COLO829 (cell line): ENCODE data around the gene GCDH.
"Not testable (repeated sequence)": the region's sequence is repeated elsewhere in the genome, so short reads cannot be mapped to it uniquely, and the experiment has no call there.

ENCODE experiments used
- DNase-seq: peaks from one replicate; pipeline ENCODE4 v3.0.0; 2012; ENCODE audit warnings: low spot score

The GCDH gene

DNA sequence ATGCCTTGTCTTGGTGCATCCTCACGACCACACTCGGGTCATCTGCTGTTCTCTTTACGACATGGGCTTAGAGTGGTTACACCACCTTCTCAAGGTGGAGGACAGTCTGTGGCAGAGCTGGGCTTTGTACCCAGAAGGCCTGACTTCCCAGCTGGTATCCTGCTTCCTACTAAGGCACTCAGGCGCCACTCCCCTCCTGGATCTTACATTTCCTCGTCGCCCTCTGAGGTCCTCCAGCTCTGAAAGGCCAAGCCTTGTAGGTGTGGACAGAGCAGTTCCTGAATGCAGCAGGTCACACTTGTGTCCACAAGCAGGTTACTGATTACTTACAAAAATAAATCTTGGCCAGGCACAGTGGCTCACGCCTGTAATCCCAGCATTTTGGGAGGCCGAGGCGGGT, 16.2 kb downstream of the GCDH start:
- no peak for DNase-seq

DNA sequence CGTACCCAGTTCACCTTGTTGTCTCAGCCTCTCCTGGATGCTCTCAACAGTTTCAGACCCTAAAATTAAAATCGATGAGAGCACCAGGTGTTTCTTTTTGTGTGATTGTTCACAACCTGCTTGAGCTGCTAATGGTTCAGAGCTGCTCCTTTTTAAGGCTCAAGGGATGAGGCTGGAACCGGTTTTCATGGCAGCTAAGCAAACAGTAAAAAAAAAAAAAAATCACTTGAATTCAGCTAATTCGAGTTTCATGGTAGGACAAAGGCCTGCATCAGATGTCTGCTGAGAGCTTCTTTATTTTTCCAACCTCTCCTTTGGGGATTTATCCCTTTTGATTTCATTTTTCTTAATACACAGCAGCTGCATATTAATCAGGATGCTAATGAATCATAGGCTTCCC, 21.6 kb downstream of the GCDH start:
- DNase-seq, result no peak

DNA sequence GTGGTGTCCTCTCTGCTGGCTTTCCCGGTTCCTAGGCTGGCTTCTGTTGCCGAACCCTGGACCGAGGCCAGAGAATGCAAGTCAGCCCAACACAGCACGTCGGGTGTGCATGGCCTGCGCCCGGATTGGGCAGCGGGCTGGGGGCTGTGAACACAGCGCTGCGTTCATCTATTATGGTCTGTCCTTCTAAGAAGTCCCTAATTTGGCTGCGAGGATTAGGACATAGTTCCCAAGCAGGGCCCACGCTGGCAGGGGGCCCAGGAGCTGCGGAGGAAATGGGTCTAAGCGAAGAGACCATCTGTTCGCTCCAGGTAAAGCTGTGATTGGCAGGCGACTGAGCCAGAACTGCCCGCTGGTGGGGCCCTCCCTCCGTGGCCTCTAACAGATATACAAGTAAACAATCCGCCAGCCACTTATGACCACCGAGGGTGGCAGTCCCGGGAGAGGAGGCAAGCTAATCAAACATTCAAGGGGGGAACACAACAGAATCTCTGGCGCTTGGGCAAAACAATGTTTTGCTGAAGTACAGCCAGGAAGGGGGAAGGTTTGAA, 22.1 kb downstream of the GCDH start:
- DNase-seq, result no peak

DNA sequence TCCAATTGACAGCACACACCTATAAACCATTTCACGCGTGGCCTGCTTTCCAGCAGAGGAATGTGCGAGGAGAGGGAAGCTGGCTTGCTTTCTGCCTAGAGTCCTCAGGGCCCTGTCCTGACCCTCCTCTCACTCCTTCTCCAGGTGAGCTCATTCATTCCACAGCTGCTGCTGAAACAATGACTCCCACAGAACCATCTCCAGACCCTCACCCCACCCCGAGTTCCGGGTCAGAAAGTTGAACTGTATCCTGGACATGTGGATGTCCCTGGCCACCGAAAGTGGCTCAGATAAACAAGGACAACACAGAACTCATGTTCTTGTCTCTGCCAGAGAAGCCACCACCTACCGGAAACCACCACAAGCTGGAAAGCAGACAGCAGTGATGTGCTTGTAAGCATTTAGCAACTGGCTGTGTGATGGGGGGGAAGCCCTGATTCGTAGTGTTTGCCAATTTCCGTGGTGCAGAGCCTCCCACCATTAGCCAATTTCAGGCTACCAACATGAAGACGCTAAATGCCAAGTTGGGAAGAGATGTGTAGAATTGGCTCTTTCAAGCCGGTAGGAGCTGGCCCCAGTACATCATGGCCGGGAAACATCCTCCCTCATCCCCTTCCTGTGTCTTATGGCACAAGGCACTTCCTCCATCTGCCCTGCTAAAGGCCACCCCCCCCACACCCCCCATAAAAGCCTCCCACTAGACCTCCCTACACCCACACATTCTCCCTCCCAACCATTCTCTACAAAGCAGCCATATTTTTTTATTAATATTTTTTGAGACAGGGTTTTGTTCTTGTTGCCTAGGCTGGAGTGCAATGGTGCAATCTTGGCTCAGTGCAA, 23.1 kb downstream of the GCDH start:
- DNase-seq, result no peak

DNA sequence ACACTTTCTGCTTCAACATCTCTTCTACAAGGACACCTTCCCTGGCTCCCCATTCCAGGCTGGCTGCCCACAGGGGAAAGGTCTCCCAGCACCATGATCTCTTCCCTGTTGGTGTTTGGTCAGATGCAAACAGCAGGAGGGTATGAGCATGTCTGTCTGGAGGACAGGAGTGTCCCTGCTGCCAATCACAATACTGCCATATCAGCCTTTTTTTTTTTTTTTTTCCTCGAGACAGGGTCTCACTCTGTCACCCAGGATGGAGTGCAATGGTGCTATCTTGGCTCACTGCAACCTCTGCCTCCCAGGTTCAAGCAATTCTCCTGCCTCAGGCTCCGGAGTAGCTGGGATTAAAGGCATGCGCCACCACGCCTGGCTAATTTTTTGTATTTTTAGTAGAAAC, 24.9 kb downstream of the GCDH start:
- DNase-seq, result not testable (repeated sequence)

DNA sequence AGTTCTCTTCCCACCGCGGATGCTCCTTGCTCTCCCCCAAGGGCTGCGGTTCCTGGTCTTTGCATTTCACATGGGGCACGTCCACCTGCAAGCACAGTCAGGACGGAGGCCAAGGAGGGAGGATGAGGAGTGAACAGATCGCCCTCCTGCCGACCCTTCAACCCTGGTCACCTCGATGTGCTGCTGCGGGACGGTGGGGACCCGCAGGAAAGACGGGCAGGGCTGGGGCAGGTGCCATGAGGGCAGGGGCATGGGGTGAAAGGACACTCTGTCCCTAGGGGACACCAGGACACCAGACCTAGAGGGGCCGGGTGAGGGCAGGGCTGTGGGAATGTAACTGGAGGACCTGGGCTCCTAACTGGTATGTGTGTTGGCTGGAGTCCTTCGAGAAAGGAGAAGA, 27.3 kb downstream of the GCDH start:
- DNase-seq, result no peak

DNA sequence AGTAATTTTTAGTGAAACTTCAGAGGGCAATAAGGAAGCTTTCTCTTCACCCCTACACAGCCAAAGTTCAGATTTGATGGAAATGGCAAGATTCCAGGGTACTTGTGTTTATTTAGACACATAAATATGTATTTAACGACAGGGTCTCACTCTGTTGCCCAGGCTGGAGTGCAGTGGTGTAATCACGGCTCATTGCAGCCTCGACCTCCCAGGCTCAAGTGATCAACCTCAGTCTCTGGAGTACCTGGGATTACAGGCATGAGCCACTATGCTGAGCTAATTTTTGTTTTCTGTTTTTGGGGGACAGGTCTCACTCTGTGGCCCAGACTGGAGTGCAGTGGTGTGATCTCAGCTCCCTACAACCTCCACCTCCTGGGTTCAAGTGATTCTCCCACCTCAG, 30.1 kb downstream of the GCDH start:
- no peak for DNase-seq

DNA sequence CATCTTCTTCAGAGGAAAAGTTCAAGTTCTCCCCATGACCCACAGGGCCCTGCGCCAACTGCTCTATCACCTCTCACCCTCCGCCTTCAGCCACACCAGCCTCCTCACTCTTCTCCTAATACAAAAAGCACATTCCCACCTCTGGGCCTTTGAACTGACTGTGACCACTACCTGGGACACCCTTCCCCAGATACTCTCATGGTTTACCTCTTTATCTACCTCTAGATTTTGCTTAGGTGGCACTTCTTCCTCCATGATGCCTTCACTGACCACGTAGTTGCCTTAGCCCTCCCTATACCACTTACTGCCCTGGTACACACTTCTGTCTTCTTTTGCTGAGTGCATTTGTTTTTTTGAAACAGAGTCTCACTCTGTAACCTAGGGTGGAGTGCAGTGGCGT, 32.0 kb downstream of the GCDH start:
- DNase-seq, result no peak

DNA sequence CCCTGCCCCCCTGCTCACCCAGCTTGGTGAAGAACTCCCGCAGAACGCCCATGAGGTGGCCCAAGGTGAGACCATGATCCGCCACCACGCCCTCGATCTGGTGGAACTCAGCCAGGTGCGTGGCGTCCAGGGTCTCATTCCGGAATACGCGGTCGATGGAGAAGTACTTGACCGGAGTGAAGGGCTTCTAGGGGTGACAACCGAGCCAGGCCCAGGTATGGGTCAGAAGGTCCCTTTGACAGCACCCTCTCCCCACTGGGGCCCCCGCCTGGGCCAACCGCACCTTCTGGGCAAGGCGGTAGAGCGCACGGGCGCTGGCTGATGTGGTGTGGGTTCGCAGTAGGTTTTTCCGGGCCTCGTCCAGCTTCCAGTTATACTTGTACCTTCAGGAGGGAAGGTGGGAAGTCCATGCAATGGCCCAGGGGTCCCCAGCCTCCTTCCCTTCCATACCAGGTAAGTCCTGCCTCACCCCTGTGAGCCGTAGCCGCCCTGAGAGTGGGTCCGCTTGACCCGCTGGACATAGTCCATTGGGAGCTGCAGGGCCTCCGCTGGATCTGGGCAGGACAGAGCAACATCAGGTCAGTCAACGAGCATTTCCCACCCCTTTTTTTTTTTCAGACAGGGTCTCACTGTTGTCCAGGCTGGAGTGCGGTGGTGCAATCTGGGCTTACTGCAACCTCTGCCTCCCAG, 33.8 kb downstream of the GCDH start:
- DNase-seq, result no peak

DNA sequence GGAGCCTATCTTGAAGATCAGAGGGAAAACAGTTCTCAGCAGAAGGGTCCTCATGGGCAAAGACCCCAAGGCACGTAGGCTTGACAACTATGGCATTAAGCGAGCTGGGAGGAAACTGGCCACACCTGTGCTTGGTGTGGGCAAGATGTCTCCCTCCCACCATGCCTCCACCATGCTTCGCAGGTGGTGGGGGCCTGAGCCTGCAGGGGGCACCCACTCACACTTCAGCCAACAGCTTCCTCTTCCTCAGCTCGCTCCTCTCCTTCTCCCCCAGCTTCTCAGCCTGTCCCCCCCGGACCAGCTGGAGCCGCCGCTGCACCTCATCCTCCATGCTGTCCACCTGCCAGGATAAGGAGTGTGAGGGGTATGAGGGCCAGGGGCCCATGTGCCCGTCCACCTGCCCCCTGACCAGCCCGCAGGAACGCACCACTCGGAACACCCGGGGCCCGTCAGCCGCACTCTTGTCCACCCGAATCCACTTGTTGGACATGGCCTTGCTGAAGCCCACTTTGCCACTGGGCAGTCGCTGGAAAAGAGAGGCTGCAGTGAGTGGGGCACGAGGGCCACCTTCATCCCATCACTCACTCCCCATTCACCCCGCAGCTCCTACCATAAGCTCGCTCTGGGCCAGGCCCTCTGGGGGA, 39.2 kb downstream of the GCDH start:
- no peak for DNase-seq

DNA sequence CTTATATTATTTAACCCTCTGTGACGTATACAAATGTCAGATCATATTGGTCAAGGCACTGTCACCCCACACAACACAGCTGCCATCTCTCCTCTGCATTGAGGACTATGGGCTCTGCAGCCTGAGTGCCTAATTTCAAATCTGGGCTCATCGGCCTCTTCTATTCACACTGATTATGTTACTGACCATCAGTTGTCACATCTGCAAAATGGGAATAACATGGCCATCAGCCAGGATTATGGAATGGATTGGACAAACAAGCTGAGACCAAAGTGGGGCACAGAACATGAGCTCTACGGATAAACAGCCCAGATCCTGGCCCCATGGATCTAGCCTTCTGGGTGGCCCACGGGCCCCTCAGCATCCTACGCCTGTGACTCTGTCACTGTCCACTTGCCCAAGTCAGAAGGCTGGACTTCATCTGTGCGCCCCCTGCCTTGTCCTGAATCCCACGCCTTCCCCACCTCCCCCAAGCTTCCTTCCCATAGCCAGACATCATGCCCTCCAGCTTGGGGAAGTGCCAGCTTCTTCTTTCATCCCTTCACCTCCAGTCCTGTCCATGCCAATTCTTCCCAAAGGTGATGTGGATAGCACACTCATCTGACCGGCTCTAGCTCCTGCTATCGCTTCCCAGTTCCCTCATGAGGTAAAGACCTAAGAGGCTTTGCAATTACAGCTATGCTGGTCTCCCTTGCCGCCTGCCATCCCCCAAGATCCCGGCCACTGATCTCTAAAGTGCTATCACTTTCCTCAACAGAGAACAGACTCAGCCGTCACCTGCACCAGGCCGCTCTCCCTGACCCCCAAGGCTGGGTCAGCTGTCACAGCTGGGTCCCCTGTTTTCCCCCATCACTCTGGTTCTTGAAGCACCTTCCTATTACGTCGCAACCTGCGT, 41.7 kb downstream of the GCDH start:
- no peak for DNase-seq

DNA sequence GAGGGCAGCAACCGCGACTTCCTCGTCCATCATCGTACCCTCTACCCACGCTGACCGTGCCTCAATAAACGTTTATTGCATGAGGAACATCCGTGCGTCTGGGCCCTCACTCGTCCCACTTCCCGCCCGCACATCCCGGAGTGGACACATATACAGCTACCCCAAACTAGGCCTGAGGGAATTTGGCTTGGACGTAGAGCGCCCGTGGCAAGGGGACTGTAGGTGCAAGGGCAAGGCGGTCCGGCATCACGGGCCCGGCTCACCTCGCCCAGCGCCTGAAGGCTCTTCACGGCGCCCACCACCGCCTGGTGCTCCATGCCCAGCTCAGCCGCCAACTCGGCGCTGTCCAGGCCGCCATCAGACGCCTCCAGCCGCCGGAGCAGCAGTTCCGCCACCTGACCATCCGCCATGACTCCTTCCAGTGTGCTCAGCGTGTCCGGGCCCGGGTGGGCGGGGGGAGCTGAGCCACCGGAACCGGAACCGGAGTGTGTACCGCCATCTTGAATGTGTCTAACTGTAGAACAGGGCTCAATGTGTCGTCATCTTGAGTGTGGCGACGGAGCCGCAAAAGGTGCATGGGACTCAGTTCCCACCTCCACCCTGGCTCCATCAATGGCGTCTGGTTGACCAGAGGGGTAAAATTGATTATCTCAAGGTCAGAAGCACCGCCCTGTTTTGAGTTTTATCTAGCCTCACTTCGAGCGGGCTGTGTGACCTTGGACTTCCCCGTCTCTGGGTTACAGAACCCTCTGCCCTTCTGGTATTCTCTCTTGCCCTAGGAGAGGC, 42.5 kb downstream of the GCDH start, which contains the start of gene FARSA:
Gene FARSA, minus strand, starts transcription at position 425 of the 786 bp plus-strand sequence. Its CDS starts 15 bp downstream, at position 410.
- DNase-seq, result peak; percentile 87

DNA sequence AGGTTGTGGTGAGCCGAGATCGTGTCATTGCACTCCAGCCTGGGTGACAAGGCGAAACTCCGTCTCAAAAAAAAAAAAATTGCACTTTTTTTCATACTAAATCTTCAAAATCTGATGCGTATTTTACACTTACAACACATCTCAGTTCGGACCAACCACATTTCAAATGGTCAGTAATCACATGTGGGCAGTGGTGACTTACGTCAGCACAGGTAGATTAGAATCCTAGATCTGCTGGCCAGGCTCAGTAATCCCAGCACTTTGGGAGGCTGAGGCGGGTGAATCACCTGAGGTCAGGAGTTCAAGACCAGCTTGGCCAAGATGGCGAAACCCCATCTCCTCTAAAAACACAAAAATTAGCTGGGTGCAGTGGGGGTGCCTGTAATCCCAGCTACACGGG, 44.1 kb downstream of the GCDH start:
- no peak for DNase-seq

DNA sequence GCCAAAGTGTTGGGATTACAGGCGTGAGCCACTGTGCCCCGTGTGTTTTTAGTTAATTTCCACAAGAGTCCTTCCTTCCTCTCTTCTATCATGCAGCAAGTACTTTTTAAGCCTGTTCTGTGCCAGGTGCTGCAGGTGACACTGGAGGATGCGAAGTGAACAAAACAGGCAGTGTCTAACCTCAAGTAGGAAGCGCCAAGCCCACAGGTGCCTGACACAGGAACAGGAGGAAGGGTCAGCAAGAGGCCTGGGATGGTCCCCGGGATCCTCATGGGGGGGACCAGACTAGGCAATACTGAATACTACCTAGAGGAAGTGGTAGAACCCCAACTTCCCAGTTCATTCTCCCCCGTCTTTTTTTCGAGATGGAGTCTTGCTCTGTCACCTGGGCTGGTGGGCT, 45.6 kb downstream of the GCDH start:
- DNase-seq, result no peak

DNA sequence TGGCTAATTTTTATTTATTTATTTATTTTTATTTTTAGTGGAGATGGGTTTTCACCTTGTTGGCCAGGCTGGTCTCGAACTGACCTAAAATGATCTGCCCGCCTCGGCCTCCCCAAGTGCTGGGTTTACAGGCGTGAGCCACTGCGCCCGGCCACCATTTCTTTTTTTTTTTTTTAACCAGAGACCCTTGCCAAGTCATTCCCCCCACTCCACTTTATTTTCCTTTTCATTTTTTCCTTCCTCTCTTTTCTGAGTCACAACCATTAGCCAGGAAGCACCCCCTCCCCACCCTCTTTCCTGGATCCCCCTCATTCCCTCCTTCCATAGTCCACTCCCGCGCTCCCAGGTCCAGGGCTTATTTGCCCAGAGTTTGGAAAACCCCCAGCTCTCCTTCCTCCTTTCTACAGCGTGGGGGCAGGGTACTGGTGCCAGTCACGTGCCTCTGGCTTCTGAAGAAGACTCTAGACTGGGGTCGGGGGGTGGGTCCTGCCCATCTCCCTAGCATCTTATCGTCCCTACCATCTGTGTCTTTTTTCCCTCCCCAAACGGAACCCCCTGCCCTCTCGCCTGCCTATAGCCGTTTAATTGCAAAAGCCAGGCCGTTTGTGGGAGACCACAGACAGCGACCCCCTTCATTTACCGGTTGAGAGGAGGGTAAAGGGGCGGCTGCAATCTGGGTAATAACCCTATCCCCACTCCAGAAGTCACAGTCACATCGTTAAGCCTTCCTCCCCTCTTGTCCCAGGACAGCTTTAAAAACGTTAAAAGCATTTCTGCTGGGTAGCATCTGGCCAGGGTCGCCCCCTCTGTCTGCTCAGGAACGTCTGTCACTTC, 46.4 kb downstream of the GCDH start:
- no peak for DNase-seq

DNA sequence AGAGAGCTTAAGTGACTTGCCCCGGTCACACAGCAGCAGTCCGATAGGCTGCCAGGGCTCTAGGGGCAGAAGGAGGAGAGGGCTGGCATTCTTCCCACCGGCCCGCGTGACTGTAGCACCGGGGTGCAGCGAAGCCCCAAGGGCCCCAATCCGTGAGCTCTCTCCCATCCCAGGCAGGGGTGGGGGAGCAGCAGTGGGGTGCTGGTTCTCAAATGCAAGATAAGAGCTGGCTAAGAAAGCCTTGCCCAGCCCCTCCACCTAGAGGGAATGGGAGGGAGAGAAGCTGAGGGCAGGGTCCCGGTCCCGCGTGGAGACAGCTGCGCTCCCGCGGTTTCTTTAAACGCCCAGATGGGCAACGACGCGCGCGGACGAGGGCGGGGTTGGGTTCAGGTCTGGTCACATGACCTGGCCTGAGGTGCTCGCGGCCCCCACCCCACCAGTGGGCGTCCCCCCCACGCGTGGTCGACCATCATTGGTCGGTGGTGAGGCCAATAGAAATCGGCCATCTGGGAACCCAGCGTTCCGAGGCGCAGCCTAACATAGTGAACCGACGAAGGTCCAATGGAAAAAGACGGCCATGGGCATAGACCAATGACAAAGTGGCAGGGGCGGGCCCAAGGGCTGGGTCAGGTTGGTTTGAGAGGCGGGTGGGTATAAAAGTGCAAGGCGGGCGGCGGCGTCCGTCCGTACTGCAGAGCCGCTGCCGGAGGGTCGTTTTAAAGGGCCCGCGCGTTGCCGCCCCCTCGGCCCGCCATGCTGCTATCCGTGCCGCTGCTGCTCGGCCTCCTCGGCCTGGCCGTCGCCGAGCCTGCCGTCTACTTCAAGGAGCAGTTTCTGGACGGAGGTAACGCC, 47.2 kb downstream of the GCDH start, which contains the start of gene CALR:
Gene CALR, plus strand, starts transcription at position 683 of the 852 bp plus-strand sequence. Its CDS starts 71 bp downstream, at position 754.
- DNase-seq, result peak; percentile 99

DNA sequence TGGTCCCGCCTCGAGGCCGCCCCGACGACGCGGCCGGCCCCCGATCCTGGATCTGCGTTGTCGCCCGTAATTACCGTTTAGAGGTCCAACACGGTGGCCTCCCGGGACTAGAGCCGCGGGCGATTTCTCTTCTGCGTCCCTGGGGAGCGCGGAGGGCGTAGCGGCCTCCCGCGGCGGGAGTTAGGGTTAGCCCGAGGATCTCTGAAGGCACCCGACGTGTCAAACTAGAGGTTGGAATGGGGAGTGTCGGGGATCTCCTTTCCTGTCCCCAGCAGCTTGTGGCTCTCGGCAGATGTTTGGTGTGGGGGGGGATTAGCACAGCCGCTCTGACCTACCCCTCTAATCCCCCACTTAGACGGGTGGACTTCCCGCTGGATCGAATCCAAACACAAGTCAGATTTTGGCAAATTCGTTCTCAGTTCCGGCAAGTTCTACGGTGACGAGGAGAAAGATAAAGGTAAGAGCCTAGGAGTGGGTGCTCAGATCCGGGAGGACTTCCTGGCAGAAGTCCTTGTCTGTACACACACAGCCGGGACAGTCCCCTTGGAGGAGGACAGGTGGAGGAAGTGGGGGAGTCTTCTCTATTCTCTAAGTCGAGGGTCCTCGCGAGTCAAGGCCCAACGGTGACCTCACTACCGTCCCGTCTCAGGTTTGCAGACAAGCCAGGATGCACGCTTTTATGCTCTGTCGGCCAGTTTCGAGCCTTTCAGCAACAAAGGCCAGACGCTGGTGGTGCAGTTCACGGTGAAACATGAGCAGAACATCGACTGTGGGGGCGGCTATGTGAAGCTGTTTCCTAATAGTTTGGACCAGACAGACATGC, 48.0 kb downstream of the GCDH start:
- no peak for DNase-seq

DNA sequence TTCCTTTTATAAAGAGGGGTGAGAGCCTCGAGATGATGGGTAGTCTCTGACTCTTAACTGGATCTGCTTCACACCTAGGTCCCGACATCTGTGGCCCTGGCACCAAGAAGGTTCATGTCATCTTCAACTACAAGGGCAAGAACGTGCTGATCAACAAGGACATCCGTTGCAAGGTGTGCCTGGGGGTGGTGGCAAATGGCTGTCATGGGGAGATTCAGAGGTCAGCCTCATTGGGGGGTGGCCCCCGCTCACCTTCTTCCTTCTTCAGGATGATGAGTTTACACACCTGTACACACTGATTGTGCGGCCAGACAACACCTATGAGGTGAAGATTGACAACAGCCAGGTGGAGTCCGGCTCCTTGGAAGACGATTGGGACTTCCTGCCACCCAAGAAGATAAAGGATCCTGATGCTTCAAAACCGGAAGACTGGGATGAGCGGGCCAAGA, 49.0 kb downstream of the GCDH start:
- no peak for DNase-seq
